ENCODE results near the gene AKR1C8.

- no peak for TF ChIP-seq CTCF (IDR thresholded peaks at IDR 0.05)
- TF ChIP-seq POLR2A (IDR thresholded peaks at IDR 0.05) = no peak
Observed at GRCh38 chr10:5199398-5199797, 14.4 kb upstream of the AKR1C8 start.

All from heart left ventricle (tissue), 13 donors.